GM19324 (cell line): ENCODE measurements around the gene DGKE.

ENCODE experiments used
- ATAC-seq: cut with Tn5 transposase; IDR thresholded peaks from one replicate; pipeline ENCODE4 v1.9.1; 2021; ENCODE audit warnings: mild to moderate bottlenecking, moderate library complexity; ENCODE audit not compliant: unreplicated experiment, low FRiP score

Gene DGKE

GRCh38 chr17:56910509-56911235 lies 76.7 kb downstream of the DGKE start:
- ATAC-seq: no peak

- no peak for ATAC-seq
These were observed 78.4 kb downstream of the DGKE start for GRCh38 chr17:56912105-56912999.

GRCh38 chr17:56913000-56913311 lies 79.0 kb downstream of the DGKE start:
- ATAC-seq: no peak

- ATAC-seq: peak; percentile 39
These were observed 79.5 kb downstream of the DGKE start for GRCh38 chr17:56913353-56913866.

- ATAC-seq: peak; percentile 61
These were observed 80.1 kb downstream of the DGKE start, which contains the start of gene TRIM25 for GRCh38 chr17:56913867-56914580. TSS of gene TRIM25 (minus strand) at chr17:56914049. CDS start at chr17:56913988, 61 bp downstream.

GRCh38 chr17:56914581-56915273 lies 80.8 kb downstream of the DGKE start:
- ATAC-seq: no peak

- no peak for ATAC-seq
These were observed 83.8 kb downstream of the DGKE start for GRCh38 chr17:56917559-56918296.

GRCh38 chr17:56918916-56919315 lies 85.0 kb downstream of the DGKE start:
- ATAC-seq: no peak
